SK-N-SH (cell line): Measurements from ENCODE around the gene RREB1.

Experiments used
- FOXJ3 ChIP-seq: sonication (generic); formaldehyde crosslinking; IDR thresholded peaks from 2 replicates; pipeline ENCODE4 v1.5.1; 2020; ENCODE audit warnings: mild to moderate bottlenecking, missing genetic modification reagents
- TCF12 ChIP-seq: IDR thresholded peaks from 2 replicates; pipeline ENCODE4 v1.4.0; 2012
- TF ChIP-seq, protein P1 (sequence below): IDR thresholded peaks from 2 replicates; pipeline ENCODE4 v1.4.0; 2012; ENCODE audit warnings: low read depth

DNA sequence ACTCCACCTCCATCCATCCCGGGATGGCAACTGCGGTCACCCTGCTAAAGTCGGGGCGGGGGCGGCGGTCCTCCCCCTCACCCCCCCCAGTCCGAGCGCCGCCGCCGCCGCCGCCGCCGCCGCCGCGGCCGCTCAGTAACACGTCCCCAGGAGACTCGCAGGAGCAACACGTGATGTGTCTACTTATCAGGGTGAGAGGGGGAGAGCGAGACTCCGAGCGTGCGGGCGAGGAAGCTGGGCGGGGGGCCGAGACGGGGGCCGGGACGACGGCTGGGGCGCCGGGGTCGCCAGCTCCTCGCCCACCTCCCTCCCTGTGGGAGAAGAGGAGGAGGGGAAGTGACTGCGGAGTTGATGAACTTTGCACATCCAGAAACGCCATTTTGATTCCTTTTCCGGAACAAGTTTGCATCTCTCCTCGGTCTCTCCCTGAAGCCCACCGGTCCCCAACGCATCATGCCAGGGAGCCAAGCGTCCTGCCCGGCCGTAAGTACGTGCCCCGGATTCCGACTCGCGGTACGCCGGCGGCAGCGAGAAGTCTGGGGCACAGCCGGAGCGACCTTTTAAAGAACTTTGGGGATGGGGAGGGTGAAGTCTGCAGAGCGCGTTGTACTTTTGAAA is at the start of gene RREB1:
- TF ChIP-seq TCF12 (no peak), FOXJ3 (CRISPR knock-in tag) (no peak)
- TF ChIP-seq, protein P1, sequence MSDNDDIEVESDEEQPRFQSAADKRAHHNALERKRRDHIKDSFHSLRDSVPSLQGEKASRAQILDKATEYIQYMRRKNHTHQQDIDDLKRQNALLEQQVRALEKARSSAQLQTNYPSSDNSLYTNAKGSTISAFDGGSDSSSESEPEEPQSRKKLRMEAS = peak; percentile 36; the same call in 1 of the 2 replicates
